ENCODE measurements around the gene RNASE2.
"Not testable (repeated sequence)": the region's sequence is repeated elsewhere in the genome, so short reads cannot be mapped to it uniquely, and the experiment has no call there.

GRCh38 chr14:20910822-20911221, 44.5 kb upstream of the RNASE2 start:
- TF ChIP-seq CTCF (conservative IDR thresholded peaks at IDR 0.05; ENCODE audit: low read depth, low read length); EZH2 (IDR thresholded peaks at IDR 0.05; ENCODE audit: borderline replicate concordance, low read depth, low read length, poor library complexity, severe bottlenecking): not testable (repeated sequence)

Measured in A673 (cell line).